ENCODE measurements around the gene RPL10A.
"Not testable (repeated sequence)": the region's sequence is repeated elsewhere in the genome, so short reads cannot be mapped to it uniquely, and the experiment has no call there.

Gene RPL10A

DNA sequence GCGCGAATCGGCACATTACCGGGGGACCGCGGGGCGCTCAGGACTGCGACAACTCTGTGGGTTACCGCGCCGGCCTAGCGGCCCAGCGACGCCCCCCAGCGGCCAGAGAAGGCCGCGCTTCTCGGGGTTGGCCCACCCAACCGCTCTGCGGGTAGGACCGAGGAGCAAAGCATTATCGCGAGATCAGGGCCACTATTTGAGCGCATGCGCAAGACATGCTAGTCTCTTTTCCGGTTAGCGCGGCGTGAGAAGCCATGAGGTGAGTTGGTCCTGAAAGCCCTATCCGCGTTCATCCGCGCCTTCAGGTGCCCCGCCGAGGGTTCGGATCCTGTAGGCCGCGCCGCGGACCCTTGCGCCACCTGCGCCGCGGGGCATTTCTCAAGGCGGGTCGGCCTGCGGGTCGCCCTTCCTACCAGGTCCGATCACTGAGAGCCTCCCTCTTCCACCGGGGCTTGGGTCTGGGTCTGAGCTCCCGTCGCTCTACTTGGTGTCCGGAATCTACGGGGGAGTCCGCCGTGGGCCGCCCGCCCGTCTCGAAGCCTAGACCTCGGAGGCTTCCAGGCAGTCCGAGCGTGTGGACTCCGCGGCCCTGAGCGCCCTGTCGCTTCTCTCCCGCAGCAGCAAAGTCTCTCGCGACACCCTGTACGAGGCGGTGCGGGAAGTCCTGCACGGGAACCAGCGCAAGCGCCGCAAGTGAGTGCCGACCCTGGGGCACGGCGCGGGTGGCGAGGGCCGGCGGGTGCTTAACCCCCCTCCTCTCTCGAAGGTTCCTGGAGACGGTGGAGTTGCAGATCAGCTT is at the start of gene RPL10A:
Gene RPL10A, plus strand, starts transcription at position 221 of the 799 bp plus-strand sequence. Its CDS starts 34 bp downstream, at position 255.
- peak; percentile 92 for DNase-seq (ENCODE audit: low read depth in 2 of 2)

DNA sequence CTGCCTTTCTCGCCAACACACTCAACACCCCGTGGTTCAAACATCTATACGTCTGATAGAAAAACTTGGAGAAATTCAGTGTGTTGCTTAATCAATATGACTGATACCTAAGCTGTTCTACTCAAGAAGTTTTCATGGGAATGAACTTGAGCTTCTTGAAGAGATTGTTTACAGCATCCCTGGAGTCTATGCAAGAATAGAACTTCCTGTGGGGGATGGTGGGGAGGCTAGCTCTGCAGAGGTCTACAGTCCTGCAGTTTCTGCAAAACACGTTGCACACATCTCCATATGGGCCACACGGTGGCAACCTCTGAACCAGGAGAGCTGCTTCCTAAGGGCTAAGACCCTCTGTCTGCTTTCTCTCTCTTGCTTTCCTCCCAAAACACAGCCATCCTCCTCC is 48.8 kb upstream of the RPL10A start:
- no peak for DNase-seq (ENCODE audit: low read depth in 2 of 2)

DNA sequence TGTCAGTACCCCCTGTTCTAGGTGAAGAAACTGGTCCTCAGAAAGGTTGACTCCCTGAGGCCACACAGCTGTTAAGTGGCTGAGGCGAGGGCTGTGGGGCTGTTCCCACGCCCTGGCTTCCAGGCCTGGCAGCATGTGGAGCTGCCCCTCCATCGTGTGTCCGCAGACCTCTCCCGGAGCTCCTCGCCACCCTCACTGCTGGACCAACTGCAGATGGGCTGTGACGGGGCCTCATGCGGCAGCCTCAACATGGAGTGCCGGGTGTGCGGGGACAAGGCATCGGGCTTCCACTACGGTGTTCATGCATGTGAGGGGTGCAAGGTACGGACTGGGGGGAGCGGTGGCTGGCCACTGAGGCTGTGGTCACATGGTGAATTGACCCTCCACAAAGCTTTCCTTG is 48.2 kb upstream of the RPL10A start:
- no peak for DNase-seq (ENCODE audit: low read depth in 2 of 2)

DNA sequence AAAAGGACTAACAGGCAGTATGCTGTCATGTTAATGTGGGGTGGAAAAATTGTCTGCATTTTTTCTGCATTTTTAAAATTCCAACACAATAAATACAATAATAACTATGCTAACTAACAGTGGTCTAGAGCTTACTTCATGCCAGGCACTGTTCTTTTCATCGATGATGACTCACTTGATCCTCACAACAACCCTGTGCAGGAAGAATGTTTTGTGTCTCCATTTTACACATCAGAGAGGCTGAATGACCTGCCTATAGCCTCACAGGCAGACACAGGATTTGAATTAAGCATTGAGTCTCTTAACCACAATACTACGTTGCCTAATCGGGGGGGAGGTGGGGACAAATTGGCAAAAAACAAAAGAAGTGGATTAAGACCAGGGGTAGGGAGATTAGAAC is 42.9 kb upstream of the RPL10A start:
- DNase-seq (ENCODE audit: low read depth in 2 of 2), result no peak

DNA sequence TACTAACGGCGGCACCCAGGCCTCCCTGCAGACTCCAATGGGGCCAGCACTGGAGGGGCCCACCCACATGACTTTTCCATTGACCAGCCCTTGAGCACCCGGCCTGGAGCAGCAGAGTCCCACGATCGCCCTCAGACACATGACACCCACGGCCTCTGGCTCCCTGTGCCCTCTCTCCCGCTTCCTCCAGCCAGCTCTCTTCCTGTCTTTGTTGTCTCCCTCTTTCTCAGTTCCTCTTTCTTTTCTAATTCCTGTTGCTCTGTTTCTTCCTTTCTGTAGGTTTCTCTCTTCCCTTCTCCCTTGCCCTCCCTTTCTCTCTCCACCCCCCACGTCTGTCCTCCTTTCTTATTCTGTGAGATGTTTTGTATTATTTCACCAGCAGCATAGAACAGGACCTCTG is 42.1 kb upstream of the RPL10A start:
- DNase-seq (ENCODE audit: low read depth in 2 of 2), result no peak

DNA sequence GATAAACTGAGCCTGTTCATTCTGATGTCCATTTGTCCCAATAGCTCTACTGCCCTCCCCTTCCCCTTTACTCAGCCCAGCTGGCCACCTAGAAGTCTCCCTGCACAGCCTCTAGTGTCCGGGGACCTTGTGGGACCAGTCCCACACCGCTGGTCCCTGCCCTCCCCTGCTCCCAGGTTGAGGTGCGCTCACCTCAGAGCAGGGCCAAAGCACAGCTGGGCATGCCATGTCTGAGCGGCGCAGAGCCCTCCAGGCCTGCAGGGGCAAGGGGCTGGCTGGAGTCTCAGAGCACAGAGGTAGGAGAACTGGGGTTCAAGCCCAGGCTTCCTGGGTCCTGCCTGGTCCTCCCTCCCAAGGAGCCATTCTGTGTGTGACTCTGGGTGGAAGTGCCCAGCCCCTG is 40.8 kb upstream of the RPL10A start:
- DNase-seq (ENCODE audit: low read depth in 2 of 2), result no peak

DNA sequence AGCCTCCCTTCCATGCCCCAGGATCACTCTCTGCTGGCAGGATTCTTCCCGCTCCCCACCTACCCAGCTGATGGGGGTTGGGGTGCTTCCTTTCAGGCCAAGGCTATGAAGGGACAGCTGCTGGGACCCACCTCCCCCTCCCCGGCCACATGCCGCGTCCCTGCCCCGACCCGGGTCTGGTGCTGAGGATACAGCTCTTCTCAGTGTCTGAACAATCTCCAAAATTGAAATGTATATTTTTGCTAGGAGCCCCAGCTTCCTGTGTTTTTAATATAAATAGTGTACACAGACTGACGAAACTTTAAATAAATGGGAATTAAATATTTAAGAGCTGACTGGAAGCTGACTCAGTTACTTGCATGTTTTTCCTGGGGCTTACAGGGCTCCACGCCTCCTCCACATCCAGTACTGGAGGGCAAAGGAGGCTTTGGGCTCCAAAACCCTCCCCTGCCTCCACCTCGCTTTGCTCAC is 40.3 kb upstream of the RPL10A start:
- DNase-seq (ENCODE audit: low read depth in 2 of 2), result no peak

DNA sequence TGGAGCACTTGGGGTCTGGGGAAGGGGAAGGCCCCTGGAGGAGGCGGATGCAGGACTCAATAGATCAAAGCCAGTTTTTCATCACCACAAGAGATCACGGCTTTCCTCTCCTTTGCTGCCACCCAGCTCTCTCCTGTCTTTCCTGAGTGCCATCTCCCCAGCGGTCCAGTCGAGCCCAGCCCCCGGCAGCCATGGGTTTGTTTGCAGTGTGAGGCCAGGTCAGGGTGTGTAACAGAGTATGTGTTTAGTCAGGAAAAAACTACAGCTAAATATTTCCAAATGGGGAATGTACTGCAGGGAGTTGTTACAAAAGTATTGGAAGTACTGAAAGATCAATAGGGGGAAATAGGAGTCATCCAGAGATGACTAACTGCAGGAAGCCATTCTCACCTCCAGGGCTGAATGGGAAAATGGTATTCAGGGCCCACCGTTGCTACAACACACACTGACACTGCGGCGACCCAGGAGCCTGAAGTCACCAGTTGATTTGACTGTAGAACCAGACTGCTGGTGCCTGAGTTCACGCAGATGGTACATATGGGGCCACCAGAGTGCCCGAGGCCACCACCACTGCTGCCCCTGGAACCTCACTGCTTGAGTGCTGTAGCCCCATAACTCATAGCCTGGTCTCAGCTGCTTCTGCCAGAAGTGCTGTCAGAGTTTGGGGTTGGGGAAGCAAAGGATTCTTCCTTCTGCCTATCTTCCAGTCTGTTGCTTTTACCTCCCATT is 39.6 kb upstream of the RPL10A start:
- no peak for DNase-seq (ENCODE audit: low read depth in 2 of 2)

DNA sequence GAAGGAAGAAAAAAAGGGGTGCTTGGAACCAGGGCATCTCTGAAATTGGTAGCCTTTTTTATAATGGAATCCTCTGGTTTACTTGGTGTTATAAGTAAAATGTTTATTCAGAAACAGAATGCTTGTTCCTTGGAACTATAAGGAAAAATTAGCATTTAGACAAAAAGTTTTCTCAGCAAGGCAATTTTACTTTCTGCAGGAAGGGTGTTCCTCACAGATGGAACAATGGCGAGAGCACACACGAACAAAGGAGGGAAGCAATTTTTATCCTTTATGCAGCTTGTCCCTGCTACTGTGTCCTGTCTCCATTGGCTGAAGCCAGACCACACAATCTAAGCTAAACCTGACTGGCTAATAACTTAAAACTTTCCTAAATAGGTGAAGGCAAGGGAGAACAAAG is 38.7 kb upstream of the RPL10A start:
- no peak for DNase-seq (ENCODE audit: low read depth in 2 of 2)

DNA sequence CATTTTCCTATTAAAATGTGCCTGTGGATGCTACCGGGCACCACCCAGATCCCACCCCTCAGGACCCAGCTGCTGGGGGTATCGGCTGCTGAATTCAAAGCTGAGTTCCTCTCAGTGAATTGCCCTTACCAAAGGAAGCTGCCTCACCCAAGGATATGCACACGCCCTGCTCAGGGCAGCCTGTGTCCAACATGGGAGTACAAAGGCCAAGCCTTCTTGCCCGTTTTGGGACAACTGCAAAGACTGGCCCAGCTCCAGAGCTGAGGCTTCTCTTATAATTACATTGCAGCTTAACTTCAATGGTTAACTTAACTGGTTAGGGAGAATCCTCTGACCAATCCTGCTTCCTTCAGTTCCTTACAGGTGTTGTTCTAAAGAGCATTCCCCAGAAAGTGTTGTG is 35.9 kb upstream of the RPL10A start:
- no peak for DNase-seq (ENCODE audit: low read depth in 2 of 2)

DNA sequence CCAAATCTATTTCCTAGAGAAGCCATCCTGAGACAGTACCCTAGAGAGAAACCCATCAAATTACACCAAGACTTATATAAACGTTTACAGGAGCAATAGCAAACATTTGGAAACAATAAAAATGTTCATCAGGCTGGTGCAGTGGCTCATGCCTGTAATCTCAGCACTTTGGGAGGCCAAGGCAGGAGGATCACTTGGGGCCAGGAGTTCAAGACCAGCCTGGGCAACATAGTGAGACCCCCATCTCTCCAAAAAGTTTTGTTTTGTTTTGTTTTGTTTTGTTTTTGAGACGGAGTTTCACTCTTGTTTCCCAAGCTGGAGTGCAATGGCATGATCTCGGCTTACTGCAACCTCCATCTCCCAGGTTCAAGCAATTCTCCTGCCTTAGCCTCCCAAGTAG is 35.5 kb upstream of the RPL10A start:
- not testable (repeated sequence) for DNase-seq (ENCODE audit: low read depth in 2 of 2)

DNA sequence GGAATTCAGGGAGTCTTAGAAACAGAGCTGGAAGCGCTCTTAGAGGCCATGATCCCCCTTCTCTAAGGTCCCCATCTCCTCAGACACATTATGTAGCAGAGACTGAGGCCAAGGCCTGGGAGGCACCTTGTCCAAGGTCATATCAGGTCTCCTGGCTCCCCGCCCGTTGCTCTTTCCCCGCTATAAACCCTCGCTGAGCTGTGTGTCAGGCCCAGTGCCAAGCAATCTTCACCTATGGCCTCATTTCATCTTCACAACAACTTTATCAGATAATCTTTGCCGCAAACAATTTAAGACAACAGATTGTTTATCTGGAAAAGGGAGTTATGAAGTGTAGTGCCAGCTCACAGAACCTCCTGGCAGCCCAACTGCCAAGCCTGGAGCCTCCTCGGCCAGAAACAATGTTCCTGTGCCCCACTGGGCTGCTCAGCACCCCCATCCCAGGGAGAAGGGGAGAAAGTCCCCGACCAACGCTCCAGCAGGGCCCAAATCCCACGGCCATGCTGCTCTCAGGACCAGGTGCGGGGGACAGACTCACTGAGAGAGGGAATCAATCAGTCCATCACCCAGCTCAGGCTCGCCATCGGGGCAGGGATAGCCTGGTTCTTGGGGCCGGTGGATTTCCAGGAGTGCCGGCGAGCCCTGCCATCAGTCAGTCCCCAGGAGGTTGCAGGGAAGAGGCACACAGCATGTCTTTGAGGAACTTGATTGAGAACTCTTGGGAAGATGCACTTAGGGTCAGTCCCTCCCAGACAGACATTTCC is 32.9 kb upstream of the RPL10A start:
- DNase-seq (ENCODE audit: low read depth in 2 of 2), result no peak

DNA sequence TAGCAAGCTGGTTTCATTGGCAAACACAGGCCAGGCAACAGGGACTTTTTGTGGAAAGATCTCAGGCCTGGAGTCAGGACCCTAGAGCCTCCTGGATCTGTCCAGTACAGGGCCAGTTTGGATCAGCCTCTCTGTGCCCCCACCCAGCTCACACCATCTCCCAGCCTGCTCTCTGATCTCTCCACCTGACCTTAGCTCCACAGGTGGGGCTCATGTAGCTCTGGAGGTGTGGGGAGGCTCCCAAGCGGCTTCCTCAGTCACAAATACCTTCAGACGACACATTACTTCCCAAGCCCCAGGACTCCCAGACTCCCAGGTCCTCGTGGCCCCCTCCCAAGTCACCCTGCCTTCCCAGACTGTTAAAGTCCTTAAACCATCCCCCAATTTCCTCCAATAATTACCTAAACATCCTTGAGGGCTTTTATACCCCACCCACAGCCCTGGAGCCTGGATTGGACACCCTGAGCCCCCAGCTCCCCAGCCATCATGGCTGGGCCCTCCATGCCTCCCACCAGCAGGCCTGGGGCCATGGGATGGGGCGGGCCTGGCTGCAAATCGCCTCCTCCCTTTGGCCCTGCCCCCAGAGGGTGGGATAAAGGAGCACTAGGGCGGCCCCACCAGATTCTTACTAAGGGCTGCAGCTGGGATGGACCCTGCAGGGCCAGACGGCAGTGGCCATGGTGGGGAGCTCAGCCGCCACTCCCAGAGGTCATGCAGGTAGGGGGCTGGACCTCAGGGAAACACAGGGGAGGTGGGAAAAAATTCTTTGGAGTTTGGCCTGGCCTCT is 31.9 kb upstream of the RPL10A start:
- DNase-seq (ENCODE audit: low read depth in 2 of 2), result no peak

DNA sequence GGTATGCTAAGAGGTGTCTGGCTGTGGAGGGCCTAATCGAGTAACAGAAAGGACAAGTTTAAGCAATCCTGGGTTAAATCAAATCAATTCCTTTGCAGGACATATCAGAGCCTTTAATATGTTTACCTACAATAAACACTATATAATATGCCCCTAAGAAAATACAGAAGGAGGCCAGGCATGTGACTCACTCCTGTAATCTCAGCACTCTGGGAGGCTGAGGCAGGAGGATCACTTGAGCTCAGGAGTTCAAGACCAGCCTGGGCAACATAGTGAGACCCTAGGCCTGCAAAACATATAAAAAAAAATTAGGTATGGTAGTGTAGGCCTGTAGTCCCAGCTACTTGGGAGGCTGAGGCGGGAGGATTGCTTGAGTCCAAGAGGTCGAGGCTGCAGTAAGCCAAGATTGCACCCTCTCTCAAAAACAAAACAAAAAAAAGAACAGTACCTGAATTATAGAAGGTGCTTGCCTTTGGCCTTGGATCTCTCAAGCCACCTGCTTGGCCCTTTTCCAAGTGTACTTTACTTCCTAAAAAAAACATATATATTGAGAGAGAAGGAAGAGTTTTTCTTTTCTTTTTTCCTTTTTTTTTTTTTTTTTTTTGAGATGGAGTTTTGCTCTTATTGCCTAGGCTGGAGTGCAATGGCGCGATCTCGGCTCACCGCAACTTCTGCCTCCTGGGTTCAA is 29.7 kb upstream of the RPL10A start:
- not testable (repeated sequence) for DNase-seq (ENCODE audit: low read depth in 2 of 2)

DNA sequence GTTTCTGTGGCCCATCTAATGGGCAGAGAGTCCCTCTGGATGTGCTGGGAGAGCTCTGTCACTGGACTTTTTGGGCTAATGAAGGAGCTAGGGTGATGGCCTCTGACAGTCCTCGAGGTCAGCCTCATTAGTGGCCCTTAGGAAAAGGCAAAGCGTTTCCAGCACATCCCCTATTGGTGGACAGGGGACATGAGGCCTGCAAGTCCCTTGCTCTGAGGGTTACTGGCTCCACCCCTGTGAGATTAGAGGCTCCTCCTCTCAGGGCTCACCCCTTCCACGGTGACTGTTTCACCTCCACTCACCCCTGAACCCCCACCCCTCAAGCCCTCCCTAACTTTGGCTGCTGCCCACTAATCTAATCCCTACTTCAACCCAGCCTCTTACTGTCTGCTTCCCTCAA is 28.9 kb upstream of the RPL10A start:
- DNase-seq (ENCODE audit: low read depth in 2 of 2), result no peak

DNA sequence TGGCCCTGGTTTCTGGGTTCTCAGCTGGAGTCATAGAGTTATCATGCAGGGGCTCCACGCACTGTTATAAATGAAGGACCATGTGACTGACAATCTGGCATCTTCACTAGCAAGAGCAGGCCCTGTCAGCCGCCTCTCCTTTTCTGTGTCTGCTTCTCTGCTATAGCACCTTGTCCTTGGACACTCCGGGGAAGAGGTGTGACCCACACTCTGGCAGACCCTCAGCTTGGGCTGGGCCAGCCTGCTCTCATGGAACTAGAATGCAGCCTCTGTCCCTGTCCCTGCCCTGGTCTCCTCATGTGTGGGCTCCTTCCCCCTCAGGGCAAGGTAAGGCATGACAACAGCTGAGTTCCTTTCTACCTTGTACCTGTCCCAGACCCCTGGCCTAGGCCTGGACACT is 27.0 kb upstream of the RPL10A start:
- no peak for DNase-seq (ENCODE audit: low read depth in 2 of 2)

DNA sequence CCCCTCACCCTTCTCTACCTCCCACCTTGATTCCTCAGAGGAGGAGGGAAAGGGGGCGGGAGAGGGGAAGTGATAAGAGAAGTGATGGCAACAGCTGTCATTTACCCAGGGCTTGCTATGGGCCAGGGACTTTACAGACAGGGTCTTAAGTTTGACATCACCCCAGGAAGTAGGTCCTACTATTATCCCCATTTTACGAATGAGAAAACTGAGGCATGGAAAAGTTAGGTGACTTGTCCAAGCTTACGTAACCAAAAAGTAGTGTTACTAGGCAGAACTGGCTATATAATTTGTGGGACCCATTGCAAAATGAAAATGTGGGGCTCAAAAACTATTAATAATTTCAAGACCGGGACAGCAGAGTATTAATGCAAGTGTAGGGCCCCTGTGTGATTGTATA is 26.6 kb upstream of the RPL10A start:
- no peak for DNase-seq (ENCODE audit: low read depth in 2 of 2)

DNA sequence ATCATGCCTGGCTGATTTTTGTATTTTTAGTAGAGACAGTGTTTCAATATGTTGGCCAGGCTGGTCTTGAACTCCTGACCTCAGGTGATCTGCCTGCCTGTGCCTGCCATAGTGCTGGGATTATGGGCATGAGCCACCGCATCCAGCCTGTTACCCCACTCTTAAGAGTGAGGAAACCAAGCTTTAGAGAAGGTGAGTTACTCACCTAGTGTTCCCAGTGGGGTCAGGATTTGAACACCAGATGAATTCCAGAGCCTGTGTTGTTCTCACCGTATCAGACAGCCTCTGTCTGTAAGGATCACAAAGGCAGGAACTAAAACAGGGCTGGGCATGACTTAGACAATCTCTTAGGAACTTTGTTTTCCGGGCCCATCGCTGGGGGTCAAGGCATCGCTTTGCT is 25.5 kb upstream of the RPL10A start:
- no peak for DNase-seq (ENCODE audit: low read depth in 2 of 2)

DNA sequence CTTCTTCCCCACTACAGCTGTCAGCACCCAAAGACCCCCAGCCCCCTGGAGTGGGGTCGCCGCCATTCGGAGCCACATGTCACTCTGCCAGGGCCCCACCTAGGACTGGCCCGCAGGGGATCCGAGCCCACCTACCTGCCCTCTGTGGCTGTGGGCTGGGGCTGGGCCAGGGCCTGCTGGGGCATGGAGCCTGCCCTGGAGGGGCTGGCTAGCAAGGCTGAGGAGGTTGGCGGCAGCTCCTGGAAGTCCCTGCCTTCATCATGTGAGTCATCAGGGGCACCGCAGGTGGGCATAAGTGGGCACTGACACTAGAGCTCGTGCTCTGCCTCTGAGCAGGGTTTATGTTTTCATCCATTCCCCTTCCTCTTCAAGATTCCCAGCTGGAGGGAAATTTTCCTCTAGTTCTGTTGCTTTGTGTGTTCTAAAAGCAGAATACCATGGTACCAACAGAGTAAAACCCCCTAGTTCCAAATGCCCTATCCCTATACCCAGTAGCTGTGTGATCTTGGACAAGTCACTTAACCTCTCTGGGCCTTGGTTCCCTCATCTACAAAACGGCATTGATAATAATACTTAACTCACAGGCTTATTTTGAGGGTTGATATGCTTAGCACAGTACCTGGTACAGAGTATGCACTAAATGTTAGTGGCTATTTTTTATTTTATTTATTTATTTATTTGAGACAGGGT is 24.7 kb upstream of the RPL10A start:
- no peak for DNase-seq (ENCODE audit: low read depth in 2 of 2)

DNA sequence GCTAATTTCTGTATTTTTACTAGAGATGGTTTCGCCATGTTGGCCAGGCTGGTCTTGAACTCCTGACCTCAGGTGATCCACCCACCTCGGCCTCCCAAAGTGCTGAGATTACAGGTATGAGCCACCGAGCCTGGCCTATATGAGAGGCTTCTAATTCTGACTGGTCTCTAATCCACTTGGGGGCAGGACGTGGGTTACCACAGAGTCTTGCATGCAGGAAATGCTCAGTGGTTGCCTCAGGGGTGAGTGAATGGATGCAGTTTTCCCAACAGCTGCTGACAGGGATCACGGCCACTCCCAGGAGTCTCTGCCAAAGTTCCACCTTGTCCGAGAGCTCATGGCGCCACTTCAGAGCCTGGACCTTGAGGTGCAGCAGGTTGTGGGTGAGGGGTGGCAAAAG is 22.5 kb upstream of the RPL10A start:
- DNase-seq (ENCODE audit: low read depth in 2 of 2), result no peak

All from stimulated activated CD4-positive, alpha-beta T cell treated with anti-CD3 and anti-CD28 coated beads, Interleukin-1b, Interleukin-23, amount 100 ng/mL, for 1 hour (primary cell).